ENCODE measurements around the gene KBTBD13.
"Not testable (repeated sequence)": the region's sequence is repeated elsewhere in the genome, so short reads cannot be mapped to it uniquely, and the experiment has no call there.

Gene KBTBD13

GRCh38 chr15:65089206-65089824 lies 12.8 kb downstream of the KBTBD13 start:
- ATAC-seq: no peak

GRCh38 chr15:65091946-65092770 lies 15.6 kb downstream of the KBTBD13 start:
- ATAC-seq: no peak

GRCh38 chr15:65092911-65093792 lies 16.6 kb downstream of the KBTBD13 start:
- no peak for ATAC-seq

DNA sequence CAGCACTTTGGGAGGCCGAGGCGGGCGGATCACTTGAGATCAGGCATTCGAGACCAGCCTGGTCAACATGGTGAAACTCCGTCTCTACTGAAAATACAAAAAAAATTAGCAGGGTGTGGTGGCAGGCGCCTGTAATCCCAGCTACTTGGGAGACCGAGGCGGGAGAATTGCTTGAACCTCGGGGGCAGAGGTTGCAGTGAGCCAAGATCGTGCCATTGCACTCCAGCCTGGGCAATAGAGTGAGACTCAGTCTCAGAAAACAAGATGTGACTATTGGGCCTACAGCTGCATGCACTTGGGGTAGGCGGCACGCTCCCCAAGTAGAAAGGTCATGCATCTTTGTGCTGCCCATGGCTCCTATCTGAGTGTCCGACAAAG lies 17.2 kb downstream of the KBTBD13 start:
- ATAC-seq: not testable (repeated sequence)

DNA sequence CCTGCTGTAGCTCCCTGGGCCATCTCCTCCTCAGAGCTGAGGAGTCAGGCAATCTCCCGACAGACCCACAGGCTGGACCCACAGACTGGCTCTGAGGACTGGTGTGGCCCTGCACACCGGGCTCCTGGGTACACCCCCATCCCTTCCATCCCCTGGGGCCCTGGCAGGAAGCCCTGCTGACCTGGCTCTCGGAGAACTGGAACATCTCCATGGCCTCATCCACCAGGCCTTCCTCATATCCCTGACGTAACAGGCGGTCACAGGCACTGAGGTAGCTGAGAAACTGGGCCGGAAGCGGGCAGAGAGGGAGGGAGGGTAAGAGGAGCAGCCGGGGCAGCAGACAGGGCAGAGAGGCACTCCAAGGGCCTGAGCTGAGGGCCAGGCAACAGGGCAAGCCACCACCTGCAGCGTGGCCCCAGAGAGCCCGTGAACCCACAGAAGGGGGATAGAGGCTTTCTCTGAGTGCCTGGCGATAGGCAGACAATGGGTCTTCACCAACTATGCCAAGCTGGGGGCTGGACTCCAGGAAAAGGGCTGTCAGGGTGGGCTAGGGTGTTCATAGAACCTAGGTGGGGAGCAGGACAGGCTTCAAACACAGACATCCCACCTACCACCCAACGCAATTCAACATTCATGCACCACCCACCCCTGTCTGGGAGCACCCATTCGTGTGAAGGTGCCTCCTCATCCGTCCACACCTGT lies 17.9 kb downstream of the KBTBD13 start:
- no peak for ATAC-seq

DNA sequence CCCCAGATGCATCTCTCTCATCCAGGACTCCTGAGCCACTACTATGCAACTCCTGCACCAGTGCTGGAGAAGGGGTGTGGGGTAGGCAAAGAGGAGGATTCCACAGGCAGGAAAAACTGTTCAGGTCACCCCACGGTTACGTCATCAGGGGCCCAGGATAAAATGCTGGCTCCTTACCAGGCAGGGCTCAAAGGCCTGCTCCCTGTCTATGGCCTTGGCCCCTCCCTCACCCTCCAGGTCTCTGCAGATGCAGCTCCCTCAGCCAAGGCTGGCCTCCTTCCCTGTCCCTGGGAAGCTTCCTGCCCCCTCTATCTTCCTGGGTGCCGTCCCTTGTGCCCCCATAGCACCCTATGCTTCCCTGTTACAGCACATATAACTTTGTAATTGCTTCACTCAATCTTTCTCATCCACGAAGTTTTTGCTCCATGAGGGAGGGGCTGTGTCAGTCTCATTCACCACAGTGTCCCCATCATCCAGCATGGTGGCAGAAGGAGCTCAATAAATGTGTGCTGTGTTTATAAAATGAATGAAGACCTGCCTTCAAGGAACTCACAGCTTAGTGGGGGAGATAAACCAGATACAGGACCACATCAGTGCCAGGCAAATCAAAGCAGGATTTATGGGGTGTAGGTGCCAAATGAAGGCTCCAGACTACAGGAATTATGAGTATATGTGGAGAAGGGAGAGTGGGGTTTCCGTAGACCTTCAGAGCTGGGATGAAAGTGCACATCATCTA lies 18.6 kb downstream of the KBTBD13 start:
- no peak for ATAC-seq

- no peak for ATAC-seq
Observed at GRCh38 chr15:65095747-65096104, 19.2 kb downstream of the KBTBD13 start.

DNA sequence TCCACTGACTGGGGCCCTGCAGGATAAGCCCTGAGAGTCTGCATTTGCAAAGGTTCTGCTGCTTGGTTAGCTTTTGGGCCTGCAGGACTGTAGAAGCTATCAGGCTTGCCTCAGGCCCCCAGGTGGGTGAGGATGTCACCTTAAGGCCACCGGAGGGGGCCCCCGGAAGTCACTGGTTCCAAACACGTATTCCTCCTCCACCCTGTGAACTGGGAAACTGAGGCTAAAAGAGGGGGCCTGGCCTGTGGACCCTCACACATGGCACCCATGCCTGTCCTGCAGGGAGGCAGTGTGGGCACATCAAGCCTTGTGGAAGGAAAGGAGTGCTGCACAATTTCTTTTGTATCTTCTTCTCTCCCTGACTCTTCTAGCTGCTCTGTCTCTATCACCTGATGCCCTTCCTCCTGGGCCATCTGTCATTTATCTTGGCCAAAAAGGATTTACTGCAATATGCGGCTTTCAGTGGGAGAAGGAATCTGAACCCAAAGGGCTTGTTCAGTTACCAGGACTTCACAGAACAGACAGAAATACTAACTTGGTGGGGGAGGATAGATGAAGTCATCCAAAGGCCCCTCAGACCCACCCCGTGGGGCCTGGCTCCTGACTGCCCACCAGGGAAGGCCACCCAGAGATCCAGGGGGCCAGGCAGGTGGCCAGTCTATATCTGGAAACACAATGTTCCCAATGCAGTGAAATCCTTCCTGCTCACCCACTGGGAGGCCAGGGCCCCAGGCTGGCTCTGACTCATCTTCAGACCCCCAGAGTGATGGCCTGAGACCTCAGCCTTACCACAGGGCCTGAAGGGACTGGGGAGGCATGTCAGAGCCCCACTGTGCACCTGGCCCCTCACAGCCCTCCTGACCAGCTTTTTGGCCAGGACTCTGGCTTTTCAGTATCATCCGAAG lies 20.2 kb downstream of the KBTBD13 start:
- no peak for ATAC-seq

DNA sequence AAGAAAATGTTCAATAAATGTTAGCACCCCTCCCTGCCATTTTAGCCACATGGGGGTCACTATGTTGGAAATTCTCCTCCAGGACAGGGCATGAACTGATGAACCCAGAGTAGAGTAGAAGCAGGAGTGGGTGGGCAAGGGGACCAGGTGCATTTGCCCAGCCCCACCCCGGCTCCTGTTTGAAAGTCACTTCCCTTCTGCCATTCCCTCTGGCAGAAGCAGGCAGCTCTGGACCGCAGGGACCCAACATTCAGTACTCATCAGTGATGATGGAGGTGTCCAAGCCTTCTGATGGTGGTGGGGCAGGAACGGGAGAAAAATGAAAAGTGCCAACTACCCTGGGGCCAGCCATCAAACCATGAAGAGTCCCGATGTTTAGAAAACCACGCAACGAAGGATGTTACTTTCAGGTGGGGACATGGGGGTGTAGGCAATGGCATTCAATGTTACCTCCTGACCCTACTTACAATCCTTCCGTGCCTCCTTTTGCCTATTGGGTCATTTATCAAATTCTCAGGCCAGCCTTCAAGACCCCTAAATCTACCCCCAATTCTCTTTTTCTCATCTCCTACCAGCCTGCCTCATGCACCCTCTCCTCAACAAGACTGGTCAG lies 21.2 kb downstream of the KBTBD13 start:
- no peak for ATAC-seq

- no peak for ATAC-seq
Observed at GRCh38 chr15:65099336-65099735, 22.8 kb downstream of the KBTBD13 start.

DNA sequence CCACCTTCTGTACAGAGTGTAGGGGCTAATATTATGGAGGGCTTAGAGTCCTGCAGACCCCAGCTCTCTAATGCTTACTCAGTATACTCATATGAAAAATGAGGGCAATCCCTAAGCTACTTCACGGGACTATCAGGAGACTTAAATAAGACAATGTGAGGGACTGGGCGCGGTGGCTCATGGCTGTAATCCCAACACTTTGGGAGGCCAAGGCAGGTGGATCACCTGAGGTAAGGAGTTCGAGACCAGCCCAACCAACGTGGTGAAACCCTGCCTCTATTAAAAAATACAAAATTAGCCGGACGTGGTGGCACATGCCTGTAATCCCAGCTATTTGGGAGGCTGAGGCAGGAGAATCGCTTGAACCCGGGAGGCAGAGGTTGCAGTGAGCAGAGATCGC lies 23.3 kb downstream of the KBTBD13 start:
- ATAC-seq: not testable (repeated sequence)

GRCh38 chr15:65100442-65100841 lies 23.9 kb downstream of the KBTBD13 start:
- ATAC-seq: no peak

- ATAC-seq: no peak
Observed at GRCh38 chr15:65101411-65101890, 24.9 kb downstream of the KBTBD13 start.

GRCh38 chr15:65101891-65102708 lies 25.6 kb downstream of the KBTBD13 start:
- no peak for ATAC-seq

- ATAC-seq: no peak
Observed at GRCh38 chr15:65102912-65103311, 26.4 kb downstream of the KBTBD13 start.

DNA sequence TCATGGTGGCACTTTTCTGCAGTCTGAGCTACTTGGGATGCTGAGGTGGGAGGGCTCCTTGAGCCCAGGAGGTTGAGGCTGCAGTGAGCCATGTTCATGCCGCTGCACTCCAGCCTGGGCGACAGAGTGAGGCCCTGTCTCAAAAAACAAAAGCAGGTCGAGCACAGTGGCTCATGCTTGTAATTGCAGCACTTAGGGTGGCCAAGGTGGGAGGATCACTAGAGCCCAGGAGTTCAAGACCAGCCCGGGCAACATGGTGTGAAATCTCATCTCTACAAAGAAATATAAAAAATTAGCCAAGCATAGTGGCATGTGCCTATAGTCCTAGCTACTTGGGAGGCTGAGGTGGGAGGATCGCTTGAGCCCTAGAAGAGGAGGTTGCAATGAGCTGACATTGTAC lies 28.5 kb downstream of the KBTBD13 start:
- ATAC-seq: no peak

GRCh38 chr15:65106011-65106590 lies 29.6 kb downstream of the KBTBD13 start:
- ATAC-seq: no peak

DNA sequence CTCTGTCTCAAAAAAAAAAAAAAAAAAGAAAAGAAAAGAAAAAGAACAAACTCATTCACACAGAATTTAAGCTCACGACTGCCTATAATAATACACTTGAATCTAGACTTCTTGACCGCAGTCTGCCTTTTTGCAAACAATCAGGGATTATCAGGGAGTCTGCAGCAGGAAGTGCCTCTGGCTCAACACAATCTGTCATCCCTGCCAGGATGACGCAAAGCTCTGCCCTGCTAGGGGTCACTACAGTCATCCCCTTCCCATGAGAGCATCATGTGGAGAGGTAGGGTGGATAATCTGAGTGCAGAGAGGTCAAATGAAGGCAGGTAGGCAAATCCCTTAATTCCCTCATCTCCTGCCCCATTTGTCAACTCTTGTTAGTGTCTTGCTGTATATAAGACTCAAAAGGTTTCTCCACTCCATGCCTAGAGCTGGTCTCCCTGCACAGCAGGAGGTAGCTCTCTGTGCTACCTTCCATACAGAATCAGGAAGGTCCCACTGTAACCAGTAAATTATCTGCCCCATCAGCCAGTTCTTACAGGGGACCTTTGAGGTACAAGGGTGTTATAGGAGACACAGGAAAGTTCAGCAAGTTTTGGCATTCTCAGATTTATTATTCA lies 34.2 kb downstream of the KBTBD13 start:
- no peak for ATAC-seq

DNA sequence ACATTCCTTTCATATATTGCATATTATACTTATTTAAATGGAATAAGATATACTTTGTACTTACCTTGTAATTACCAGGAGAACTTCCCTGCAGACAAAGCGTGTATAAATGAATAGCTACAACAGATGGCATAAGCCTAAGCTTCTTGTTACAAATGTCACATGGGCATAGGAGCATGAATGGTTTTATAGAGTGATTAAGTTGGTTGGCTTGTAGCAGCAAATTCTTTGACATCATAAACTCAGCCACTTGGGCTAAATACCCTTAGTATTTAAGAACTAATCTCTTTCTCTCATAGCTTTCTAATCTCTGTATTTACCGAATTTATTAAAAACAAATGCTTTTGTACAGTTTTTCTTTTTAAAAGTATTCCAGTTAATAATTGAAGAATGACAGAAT lies 38.5 kb downstream of the KBTBD13 start, which contains the start of gene UBAP1L:
UBAP1L (minus strand) TSS at position 115 of the 400 bp plus-strand sequence. CDS start 8,985 bp downstream, outside the sequence.
- no peak for ATAC-seq

All from activated CD4-positive, CD25-positive, alpha-beta regulatory T cell treated with anti-CD3 and anti-CD28 coated beads, Interleukin-2, amount 50 U/mL, for 24 hours (primary cell).